ENCODE results near the gene CAPN11.
"Not testable (repeated sequence)": the region's sequence is repeated elsewhere in the genome, so short reads cannot be mapped to it uniquely, and the experiment has no call there.

CAPN11 gene

DNA sequence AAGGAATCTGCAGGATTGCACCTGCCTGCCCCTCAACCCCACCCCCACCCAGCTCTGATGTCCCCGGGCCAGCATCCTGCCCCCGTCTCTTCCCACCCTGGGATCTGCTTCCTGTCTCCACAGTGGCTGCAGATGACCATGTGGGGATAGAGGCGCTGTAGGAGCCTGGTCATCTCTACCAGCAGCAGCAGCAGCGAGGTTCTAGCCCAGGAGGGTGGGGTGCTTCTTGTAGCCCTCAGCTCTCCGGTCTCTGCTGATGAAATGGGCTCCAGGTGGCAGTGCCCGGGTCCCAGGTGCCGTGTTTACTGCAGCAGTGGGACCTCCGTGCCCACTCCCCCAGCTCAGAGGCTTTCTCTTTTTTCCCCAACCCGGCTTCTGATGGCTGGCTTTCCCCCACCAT, 25.2 kb downstream of the CAPN11 start:
- no peak for DNase-seq

DNA sequence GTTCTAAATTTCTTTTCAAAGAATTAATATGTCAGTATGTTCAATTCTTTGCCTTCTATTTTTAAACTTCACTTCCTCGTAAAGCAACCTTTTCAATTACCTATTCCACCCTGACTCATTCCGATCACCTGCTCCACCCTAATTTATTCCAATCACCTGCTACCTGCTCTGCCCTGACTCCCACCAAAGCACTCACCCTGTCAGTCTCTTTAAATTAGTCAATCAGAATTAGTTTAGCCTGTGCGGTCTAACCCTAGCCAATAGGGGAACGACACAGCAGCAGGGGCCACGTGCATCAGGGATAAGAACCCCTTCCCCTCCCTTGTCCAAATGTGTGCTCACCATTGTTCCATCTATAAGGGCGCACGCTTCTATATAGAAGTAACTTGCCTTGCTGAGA, 26.7 kb downstream of the CAPN11 start:
- DNase-seq, result not testable (repeated sequence)

GRCh38 chr6:44185953-44186634, 27.5 kb downstream of the CAPN11 start:
- DNase-seq, result no peak

- DNase-seq, result no peak
Observed at GRCh38 chr6:44186635-44187025, 28.0 kb downstream of the CAPN11 start.

GRCh38 chr6:44188819-44189218, 30.2 kb downstream of the CAPN11 start:
- DNase-seq, result no peak

DNA sequence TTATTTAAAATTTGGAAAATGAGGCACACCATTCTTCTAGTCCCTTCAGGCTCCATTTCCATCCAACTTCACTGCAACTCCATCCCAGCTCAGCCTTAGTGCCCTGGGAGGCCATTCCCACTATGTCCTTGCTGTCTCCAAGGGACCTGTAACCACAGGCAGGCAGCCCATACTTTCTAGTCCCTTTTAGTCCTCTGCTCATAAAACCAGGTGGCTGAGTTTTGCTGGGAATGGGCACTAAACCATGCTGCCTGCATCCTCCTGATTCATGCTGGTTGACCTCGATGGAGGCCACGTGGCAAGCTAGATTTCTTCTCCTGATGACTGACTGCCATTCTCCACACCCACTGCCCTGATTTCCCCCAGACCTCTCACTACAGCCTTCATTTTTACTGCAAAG, 30.6 kb downstream of the CAPN11 start:
- no peak for DNase-seq

GRCh38 chr6:44190715-44191114, 32.1 kb downstream of the CAPN11 start:
- peak; percentile 57 for DNase-seq

DNA sequence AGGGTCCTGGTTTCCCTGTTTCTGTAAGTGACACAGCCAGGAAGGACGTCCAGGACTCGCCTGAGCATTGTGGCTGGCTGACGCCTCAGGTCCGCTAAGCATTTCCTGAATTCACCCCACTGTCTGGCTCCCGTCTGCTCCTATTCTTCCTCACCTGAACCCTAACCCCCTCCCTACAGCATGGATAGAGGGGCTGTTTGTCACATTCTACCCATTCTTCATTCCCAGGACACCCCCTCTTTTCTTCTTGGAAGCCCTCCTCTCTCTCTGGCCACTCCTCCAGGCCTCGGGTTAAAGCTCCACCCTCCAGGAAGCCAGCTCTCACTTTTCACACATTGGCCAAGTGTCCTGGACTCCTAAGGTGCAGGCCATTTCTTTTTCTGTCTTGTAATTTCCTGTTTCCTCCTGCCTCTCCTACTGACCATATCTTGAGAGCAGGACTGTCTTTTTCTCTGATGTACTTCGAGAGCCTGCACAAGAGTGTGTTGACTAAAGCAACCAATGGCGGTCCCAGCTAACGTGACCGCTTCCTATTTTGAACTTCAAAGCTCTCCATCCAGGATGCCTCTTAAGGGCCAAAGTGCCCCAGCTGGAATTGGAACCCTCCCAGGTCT, 33.9 kb downstream of the CAPN11 start:
- peak; percentile 45 for DNase-seq

DNA sequence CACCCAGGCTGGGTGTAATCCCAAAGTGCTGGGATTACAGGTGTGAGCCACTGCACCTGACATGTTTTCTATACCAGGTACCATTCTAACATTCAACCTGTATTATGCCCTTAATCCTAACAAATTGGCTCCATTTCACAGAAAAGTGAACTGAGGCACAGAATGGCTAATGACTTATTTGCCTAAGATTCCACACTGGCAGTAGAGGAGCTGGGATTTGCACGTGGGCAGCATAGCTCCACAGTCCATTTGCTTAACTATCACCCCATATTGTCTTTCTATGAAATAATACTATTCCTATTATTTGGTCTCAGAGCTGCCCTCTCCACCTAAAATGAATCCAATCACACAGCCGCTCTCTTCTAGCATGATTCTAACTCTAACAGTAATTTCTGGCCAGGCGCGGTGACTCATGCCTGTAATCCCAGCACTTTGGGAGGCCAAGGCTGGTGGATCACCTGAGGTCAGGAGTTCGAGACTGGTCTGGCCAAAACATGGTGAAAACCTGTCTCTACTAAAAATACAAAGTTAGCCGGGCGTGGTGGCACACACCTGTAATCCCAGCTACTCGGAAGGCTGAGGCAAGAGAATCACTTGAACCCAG, 34.8 kb downstream of the CAPN11 start:
- DNase-seq, result no peak

DNA sequence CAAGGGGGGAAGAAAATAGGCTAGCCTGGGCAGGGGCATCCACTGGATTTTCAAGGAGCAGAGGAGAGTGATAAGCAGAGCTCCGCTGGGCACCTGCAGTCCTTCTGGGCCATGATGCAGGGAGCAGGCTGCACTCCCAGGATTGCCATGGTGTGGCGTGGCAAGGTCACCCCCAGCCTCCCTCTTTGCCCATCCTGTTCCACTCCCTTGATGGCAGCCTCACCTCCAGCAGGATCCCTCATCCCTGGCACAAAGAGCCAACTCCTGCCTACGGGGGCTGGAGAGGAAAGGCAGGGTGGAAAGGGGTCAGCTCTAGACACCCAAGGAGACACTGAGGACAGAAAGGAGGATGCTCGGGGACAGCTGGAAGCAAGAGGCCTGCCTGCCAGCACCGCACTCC, 35.7 kb downstream of the CAPN11 start:
- no peak for DNase-seq

DNA sequence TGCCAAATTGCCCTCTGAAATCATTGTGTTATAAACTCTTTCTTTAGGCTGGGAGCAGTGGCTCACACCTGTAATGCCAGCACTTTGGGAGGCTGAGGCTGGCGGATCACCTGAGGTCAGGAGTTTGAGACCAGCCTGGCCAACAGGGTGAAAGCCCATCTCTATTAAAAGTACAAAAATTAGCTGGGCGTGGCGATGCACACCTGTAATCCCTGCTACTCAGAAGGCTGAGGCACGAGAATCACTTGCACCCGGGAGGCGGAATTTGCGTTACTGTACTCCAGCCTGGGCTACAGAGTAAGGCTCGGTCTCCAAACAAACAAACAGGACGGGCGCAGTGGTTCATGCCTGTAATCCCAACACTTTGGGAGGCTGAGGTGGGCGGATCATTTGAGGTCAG, 37.7 kb downstream of the CAPN11 start:
- not testable (repeated sequence) for DNase-seq

DNA sequence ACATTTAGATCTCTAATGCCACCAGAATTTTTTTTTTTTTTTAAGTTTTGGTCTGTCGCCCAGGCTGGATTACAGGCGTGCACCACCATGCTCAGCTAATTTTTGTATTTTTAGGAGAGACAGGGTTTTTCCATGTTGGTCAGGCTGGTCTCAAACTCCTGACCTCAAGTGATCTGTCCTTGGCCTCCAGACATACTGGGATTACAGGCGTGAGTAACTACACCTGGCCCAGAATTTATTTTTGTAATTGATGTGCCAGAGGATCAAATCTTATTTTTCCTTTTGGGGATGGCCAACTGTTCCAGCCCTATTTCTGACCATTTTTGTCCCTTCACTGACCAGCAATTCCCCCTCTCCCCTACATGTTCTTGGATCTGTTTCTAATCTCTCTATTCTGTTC, 40.1 kb downstream of the CAPN11 start:
- DNase-seq, result no peak

DNA sequence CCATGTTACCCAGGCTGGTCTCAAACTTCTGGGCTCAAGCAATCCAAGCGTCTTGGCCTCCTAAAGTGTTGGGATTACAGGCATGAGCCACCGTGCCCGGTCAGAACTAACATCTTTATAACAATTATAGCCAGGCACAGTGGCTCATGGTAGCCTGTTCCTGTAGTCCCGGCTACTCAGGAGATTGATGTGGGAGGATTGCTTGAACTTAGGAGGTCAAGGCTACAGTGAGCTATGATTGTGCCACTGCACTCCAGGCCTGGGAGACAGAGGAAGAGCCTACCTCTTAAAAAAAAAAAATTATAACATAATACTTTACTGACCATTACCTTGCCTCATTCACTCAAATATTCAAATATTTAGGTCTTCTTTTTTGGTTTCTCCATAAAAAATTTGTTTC, 41.3 kb downstream of the CAPN11 start:
- no peak for DNase-seq

DNA sequence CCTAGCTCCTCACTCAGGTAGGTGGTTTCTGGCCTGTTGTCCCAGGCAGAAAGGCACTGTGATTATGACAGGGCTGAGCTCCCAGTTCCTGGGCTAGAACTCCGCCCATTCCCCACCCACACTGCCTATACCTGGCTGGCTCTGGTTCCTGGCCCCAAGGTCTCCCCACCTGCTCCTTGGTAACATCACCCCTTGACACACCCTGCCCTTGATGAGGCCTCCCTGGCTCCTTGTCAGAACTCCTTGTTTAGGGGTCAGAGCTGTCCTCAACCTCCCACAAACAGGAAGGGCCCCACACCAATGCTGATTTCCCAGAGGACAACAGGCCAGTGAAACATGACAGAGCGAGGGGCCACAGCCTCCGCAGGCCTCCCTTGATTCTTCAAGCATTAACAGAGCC, 42.6 kb downstream of the CAPN11 start:
- DNase-seq, result no peak

DNA sequence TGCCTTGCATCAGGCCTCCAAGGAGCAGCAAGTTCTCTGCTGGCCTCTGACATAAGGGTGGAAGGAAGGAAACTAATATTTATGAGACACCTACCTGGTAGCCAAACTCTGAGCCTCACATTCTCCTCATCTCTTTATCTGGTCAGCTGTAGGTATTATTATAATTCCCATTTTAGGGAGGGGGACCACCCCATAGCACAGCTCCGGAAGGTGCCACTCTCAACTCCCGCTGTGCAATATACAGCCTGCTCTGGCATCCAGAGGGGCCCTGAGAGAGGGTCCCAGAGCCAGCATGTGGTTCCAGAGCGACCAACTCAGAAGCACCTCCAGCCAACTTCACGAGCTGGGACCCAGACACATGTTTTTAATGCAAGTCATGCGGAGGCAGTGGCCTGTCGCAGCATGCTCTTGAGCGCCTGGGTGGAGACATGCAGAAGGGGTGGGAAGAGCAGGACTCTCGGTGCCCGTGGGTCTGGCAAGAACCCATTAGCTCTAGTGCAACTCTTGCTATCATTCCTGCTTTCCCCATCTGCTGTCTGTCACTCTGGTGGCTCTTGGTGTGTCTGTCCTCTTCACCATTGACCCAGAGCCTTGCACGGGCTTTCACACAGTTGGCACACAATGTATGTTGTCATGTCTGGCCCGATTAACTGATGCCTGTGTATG, 43.2 kb downstream of the CAPN11 start:
- no peak for DNase-seq

DNA sequence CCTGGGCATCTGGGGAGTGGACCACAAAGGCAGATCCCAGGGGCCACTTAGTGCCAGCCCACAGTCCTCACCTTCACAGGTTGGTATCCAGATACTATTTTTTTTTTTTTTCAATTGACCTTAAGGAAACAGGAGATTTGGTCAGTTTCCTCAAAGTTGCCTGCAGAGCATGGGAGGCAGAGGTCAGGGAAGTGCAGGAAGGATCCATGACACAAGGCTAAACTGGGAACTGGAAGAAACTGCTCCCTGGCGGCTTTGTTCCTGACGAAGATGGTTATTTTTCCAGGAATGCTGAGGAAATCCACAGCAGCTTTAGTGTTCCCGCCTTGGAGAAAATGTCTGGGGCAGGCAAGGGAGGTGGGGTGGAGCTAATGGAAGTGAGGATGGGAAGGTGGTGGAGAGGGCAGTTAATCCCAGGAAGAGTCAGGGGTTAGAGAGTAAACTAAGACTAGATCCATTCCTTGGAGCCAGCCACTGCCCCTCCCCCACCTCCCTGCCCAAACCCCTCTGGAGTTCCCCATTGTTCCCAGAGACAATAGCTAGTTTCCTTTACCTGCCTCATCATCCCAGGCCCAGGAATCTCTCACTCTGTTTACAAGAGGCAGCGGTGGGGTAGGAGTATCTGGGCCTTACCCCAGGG, 43.8 kb downstream of the CAPN11 start:
- no peak for DNase-seq

DNA sequence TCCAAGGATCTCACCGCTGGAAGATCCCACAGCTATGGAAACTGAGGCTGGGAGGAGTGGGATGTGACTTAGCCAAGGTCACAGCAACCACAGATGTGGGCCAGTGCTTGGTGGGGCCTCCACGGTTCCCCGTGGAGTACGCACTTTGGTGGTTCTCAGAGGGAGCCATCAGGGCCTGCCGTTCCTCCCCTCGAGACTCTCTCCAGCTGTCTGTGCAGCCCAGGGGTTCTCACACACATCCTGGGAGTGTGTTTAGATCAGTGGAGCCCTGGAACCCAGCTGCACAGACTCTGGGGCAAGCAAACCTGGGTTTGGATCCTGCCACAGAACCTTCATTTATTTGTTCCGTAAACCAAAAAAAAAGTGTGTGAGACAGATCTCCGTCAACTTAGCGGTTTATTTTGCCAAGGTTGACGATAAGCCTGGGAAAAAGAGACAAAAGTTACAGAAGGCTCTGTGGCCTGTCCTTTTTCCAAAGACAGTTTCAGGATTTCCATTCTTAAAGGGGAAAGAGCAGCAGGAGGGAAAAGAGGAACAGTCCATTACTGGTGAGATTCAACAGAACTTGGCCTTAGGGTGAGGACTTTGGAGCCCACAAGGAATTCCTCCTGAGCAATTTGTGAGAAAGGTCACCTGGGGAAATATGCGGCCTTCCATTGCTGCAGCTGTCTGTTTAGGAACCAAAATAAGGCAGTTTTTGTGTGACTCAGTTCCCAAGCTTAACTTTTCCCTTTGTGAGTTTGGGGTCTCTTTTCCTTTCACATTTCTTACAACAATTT, 44.5 kb downstream of the CAPN11 start:
- no peak for DNase-seq

DNA sequence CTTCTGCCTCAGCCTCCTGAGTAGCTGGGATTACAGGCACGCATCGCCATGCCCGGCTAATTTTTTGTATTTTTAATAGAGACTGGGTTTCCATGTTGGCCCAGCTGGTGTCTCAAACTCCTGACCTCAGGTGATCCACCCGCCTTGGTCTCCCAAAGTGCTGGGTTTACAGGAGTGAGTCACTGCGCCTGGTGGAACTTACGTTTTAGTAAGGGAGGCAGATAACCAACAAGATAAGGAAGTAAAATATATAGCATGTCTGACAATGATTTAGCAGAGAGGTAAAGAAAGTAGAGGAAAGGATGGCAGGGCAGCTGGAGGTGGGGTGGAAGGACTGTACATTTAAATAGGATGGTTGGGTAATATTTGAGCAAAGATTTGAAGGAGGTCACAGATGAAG, 45.3 kb downstream of the CAPN11 start:
- DNase-seq, result no peak

- no peak for DNase-seq
Observed at GRCh38 chr6:44207966-44208365, 49.3 kb downstream of the CAPN11 start.

DNA sequence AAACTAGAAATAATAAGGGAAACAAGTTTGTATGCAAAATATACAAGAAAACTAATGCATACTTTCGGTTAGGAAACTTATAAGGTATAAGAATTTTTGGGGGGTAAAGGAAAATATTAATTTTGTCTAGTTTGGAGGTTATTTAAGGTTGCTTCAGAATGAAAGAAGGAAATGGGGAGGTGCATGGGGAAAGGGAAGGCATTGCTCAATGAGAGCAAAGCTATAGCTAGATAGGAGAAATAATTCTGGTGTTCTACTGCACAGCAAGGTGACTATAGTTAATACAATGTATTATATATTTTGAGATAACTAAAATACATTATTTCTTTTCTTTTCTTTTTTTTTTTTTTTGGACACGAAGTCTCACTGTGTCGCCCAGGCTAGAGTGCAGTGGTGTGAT, 52.7 kb downstream of the CAPN11 start:
- no peak for DNase-seq

DNA sequence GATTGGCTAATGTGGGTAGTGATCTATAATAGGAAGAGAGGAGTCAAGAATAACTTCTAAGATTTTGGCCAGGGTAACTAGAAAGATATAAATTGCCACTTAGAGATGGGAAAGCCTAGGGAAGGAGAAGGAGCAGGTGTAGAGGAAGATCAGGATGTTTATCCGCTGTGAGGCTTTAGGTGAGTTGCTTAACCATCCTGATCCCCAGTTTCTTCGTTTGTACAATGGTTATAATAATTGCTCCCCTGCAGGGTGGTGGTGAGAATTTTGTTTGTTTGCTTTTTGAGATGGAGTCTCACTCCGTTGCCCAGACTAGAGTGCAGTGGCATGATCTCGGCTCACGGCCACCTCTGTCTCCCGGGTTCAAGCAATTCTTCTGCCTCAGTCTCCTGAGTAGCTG, 55.7 kb downstream of the CAPN11 start:
- no peak for DNase-seq

DNA sequence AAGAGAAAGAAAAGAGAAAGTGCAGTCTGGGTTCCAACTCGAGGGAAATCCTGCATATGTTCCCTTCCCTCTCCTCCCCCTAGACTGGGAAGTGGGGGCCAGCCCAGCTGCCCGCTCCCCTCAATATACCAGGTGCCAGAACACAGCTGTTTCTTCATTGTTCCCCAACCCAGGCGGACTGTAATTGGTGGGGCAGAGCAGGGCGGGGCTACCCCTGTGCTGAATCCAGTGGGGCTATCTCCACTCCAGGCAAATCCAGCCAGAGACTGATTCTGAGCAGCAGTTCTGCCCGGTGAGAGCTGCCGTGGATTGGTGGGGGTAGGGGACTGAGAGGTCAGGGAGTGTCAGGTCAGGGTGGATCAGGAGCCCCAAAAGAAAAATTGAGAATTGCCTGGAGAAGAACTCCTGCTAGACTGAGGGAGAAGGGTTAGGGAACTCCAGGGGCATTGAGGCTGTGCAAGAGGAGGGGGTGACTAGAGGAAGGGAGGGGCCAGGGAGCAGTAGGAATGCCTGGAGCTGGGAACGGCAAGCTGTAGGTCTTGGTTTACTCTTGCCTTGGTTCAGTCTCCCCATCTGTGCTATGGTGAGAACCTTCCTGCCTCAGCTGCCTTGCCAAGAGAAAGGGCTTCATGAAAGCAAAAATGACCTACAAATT, 58.2 kb downstream of the CAPN11 start, which contains the start of gene MYMX:
TSS of gene MYMX (plus strand) at position 250 of the 655 bp plus-strand sequence. CDS start 546 bp downstream, outside the sequence.
- DNase-seq, result peak; percentile 43
